Measurements from ENCODE around the gene SLC6A9. TPM values are rescaled to one million over a fixed set of nuclear protein-coding genes. Genes with fewer than 3 reads are reported as not detected.

The SLC6A9 gene
- total RNA-seq, 2 experiments from 2014 or later: 8.2 to 21.8 TPM

DNA sequence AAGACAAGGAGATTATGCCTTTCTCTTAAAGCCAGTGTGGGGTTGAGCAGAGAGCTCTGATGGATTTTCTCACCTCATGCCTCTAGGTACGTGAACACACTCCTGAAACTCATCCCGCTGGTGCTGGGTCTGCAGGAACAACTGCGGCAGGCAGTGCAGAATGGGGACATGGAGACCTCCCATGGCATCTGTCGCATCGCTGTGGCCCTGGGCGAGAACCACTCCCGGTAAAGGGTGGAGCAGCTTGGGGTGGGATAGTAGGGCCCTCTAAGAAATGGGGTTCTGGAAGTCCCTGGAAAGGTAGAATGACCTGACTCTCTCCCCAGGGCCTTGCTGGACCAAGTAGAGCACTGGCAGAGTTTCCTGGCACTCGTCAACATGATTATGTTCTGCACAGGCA lies 75.0 kb downstream of the SLC6A9 start:
- Histone ChIP-seq H3K9me2 (ENCODE audit: insufficient read depth, low read length) (no peaks in the 10 kb centered on the region), H3K27ac (ENCODE audit: low read depth, low read length, poor library complexity, severe bottlenecking) (no peak overlapping the region), H3K36me3 (ENCODE audit: insufficient read depth, low read length) (peaks cover 26% of the 10 kb centered on the region; the same call in 1 of the 2 replicates), H3K4me3 (ENCODE audit: low read depth, low read length, poor library complexity, severe bottlenecking) (no peak overlapping the region), H4K20me1 (ENCODE audit: insufficient read depth, low read length) (peaks cover 4% of the 10 kb centered on the region), H3K79me2 (ENCODE audit: insufficient read depth, low read depth, low read length) (no peaks in the 10 kb centered on the region), H3K4me1 (ENCODE audit: insufficient read depth, low read length, poor library complexity, severe bottlenecking) (no peaks in the 10 kb centered on the region), H2AFZ (ENCODE audit: low read length) (no peak overlapping the region), H3K4me2 (ENCODE audit: low read length) (no peak overlapping the region), H3K9me3 (ENCODE audit: low read length) (no peaks in the 10 kb centered on the region)
- TF ChIP-seq EZH2phosphoT487 (IDR thresholded peaks at IDR 0.05; ENCODE audit: borderline replicate concordance, low read depth, low read length) (no peak), CTCF (conservative IDR thresholded peaks at IDR 0.05; ENCODE audit: low read length) (no peak)
- ChIA-PET POLR2A (no interaction called here), CTCF (ENCODE audit: unreplicated experiment) (no interaction called here)
- no TSS peak for BruUV-seq (replicated peaks)
- intact Hi-C loops (cut with micrococcal nuclease; ENCODE audit: unreplicated experiment): no loop called here
- DNase-seq (ENCODE audit: low spot score): no peak

GRCh38 chr1:43954036-43954435 lies 77.2 kb downstream of the SLC6A9 start:
- Histone ChIP-seq H3K9me2 (ENCODE audit: insufficient read depth, low read length) (no peaks in the 10 kb centered on the region), H3K4me1 (ENCODE audit: insufficient read depth, low read length, poor library complexity, severe bottlenecking) (no peaks in the 10 kb centered on the region), H3K4me2 (ENCODE audit: low read length) (no peak overlapping the region), H3K4me3 (ENCODE audit: low read depth, low read length, poor library complexity, severe bottlenecking) (no peak overlapping the region), H3K27ac (ENCODE audit: low read depth, low read length, poor library complexity, severe bottlenecking) (no peak overlapping the region), H3K79me2 (ENCODE audit: insufficient read depth, low read depth, low read length) (no peaks in the 10 kb centered on the region), H4K20me1 (ENCODE audit: insufficient read depth, low read length) (peaks cover 4% of the 10 kb centered on the region), H2AFZ (ENCODE audit: low read length) (no peak overlapping the region), H3K36me3 (ENCODE audit: insufficient read depth, low read length) (peaks cover 32% of the 10 kb centered on the region; the same call in 1 of the 2 replicates), H3K9me3 (ENCODE audit: low read length) (no peaks in the 10 kb centered on the region)
- DNase-seq (ENCODE audit: low spot score): no peak
- CTCF ChIA-PET (ENCODE audit: unreplicated experiment): no interaction called here
- TF ChIP-seq EZH2phosphoT487 (IDR thresholded peaks at IDR 0.05; ENCODE audit: borderline replicate concordance, low read depth, low read length) (no peak), CTCF (conservative IDR thresholded peaks at IDR 0.05; ENCODE audit: low read length) (no peak)
- intact Hi-C loops (cut with micrococcal nuclease; ENCODE audit: unreplicated experiment): no loop called here
- no TSS peak for BruUV-seq (replicated peaks)
- POLR2A ChIA-PET: no interaction called here

GRCh38 chr1:43953361-43953760 lies 77.9 kb downstream of the SLC6A9 start:
- no peak overlapping the region for H3K4me2 ChIP-seq (ENCODE audit: low read length)
- H3K9me2 ChIP-seq (ENCODE audit: insufficient read depth, low read length): no peaks in the 10 kb centered on the region
- H3K27ac ChIP-seq (ENCODE audit: low read depth, low read length, poor library complexity, severe bottlenecking): no peak overlapping the region
- peaks cover under 1% of the 10 kb centered on the region for H3K4me1 ChIP-seq (ENCODE audit: insufficient read depth, low read length, poor library complexity, severe bottlenecking)
- no peaks in the 10 kb centered on the region for H3K9me3 ChIP-seq (ENCODE audit: low read length)
- no TSS peak for BruUV-seq (replicated peaks)
- no peaks in the 10 kb centered on the region for H3K79me2 ChIP-seq (ENCODE audit: insufficient read depth, low read depth, low read length)
- CTCF ChIA-PET (ENCODE audit: unreplicated experiment): no interaction called here
- H3K36me3 ChIP-seq (ENCODE audit: insufficient read depth, low read length): peaks cover 32% of the 10 kb centered on the region; the same call in 1 of the 2 replicates
- TF ChIP-seq CTCF (conservative IDR thresholded peaks at IDR 0.05; ENCODE audit: low read length) (no peak), EZH2phosphoT487 (IDR thresholded peaks at IDR 0.05; ENCODE audit: borderline replicate concordance, low read depth, low read length) (no peak)
- no peak overlapping the region for H2AFZ ChIP-seq (ENCODE audit: low read length)
- peaks cover 4% of the 10 kb centered on the region for H4K20me1 ChIP-seq (ENCODE audit: insufficient read depth, low read length)
- no peak for DNase-seq (ENCODE audit: low spot score)
- no peak overlapping the region for H3K4me3 ChIP-seq (ENCODE audit: low read depth, low read length, poor library complexity, severe bottlenecking)
- intact Hi-C loops (cut with micrococcal nuclease; ENCODE audit: unreplicated experiment): no loop called here
- POLR2A ChIA-PET: no interaction called here
